ENCODE measurements around the gene SLC35B2. TPM values are rescaled to one million over a fixed set of nuclear protein-coding genes. Genes with fewer than 3 reads are reported as not detected.

Gene SLC35B2
- total and polyA plus RNA-seq, 2 donors (not counting 1 experiment from before 2014, with no cell fraction given), result 88.4 to 89.4 TPM

- H2AFZ ChIP-seq (ENCODE audit: low read length), result no peak overlapping the region
- no peaks in the 10 kb centered on the region for H3K79me2 ChIP-seq (ENCODE audit: control insufficient read depth, insufficient read depth, low read length)
- H4K20me1 ChIP-seq (ENCODE audit: control insufficient read depth, extremely low read depth, insufficient read depth, low read length), result no peaks in the 10 kb centered on the region
- peaks cover 7% of the 10 kb centered on the region for H3K27me3 ChIP-seq (ENCODE audit: control insufficient read depth, insufficient read depth, low read length)
- no peaks in the 10 kb centered on the region for H3K9me3 ChIP-seq (ENCODE audit: control insufficient read depth, insufficient read depth, low read depth, low read length)
- peaks cover 2% of the 10 kb centered on the region for H3K36me3 ChIP-seq (ENCODE audit: control insufficient read depth, insufficient read depth, low read length)
- H3K27ac ChIP-seq (ENCODE audit: insufficient read depth, low read length), result no peak overlapping the region
- H3K4me1 ChIP-seq (ENCODE audit: control insufficient read depth, extremely low read depth, insufficient read depth, low read length), result peaks cover 5% of the 10 kb centered on the region
- H3K9ac ChIP-seq (ENCODE audit: insufficient read depth, low read length), result no peak overlapping the region
- peak in 1 of 2 donors; percentile 7 for DNase-seq (ENCODE audit: low read depth in 2 of 2)
- TF ChIP-seq, protein P1, sequence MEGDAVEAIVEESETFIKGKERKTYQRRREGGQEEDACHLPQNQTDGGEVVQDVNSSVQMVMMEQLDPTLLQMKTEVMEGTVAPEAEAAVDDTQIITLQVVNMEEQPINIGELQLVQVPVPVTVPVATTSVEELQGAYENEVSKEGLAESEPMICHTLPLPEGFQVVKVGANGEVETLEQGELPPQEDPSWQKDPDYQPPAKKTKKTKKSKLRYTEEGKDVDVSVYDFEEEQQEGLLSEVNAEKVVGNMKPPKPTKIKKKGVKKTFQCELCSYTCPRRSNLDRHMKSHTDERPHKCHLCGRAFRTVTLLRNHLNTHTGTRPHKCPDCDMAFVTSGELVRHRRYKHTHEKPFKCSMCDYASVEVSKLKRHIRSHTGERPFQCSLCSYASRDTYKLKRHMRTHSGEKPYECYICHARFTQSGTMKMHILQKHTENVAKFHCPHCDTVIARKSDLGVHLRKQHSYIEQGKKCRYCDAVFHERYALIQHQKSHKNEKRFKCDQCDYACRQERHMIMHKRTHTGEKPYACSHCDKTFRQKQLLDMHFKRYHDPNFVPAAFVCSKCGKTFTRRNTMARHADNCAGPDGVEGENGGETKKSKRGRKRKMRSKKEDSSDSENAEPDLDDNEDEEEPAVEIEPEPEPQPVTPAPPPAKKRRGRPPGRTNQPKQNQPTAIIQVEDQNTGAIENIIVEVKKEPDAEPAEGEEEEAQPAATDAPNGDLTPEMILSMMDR (conservative IDR thresholded peaks at IDR 0.05 in 1 of 2, IDR thresholded peaks at IDR 0.05 in 1 of 2; ENCODE audit: low read depth in 1 of 2, low read length in 2 of 2), result no peak
- TF ChIP-seq EZH2 (IDR thresholded peaks at IDR 0.05; ENCODE audit: low read length, missing control alignments), result no peak
- peak overlapping the region; percentile 99 for H3K4me2 ChIP-seq (ENCODE audit: extremely low read depth, insufficient read depth, low read length)
- H3K4me3 ChIP-seq (replicated peaks in 1 of 4; ENCODE audit: control extremely low read depth in 1 of 4, insufficient read depth in 1 of 4, low read depth in 3 of 4, low read length in 4 of 4), result peak overlapping the region in 2 of 4 experiments; percentile 71 to 86
Measured at GRCh38 chr6:44263354-44264100, 6.2 kb upstream of the SLC35B2 start.

GRCh38 chr6:44262467-44263353 is 5.4 kb upstream of the SLC35B2 start:
- no peak overlapping the region for H3K9ac ChIP-seq (ENCODE audit: insufficient read depth, low read length)
- no peak overlapping the region for H2AFZ ChIP-seq (ENCODE audit: low read length)
- DNase-seq (ENCODE audit: low read depth in 2 of 2), result no peak
- peaks cover 2% of the 10 kb centered on the region for H3K27me3 ChIP-seq (ENCODE audit: control insufficient read depth, insufficient read depth, low read length)
- H3K4me2 ChIP-seq (ENCODE audit: extremely low read depth, insufficient read depth, low read length), result peak overlapping the region; percentile 0
- no peaks in the 10 kb centered on the region for H4K20me1 ChIP-seq (ENCODE audit: control insufficient read depth, extremely low read depth, insufficient read depth, low read length)
- peaks cover 2% of the 10 kb centered on the region for H3K36me3 ChIP-seq (ENCODE audit: control insufficient read depth, insufficient read depth, low read length)
- no peaks in the 10 kb centered on the region for H3K79me2 ChIP-seq (ENCODE audit: control insufficient read depth, insufficient read depth, low read length)
- H3K4me1 ChIP-seq (ENCODE audit: control insufficient read depth, extremely low read depth, insufficient read depth, low read length), result peaks cover 7% of the 10 kb centered on the region
- peak overlapping the region in 2 of 4 experiments; percentile 3 to 86 for H3K4me3 ChIP-seq (replicated peaks in 1 of 4; ENCODE audit: control extremely low read depth in 1 of 4, insufficient read depth in 1 of 4, low read depth in 3 of 4, low read length in 4 of 4)
- H3K27ac ChIP-seq (ENCODE audit: insufficient read depth, low read length), result no peak overlapping the region
- TF ChIP-seq EZH2 (IDR thresholded peaks at IDR 0.05; ENCODE audit: low read length, missing control alignments), result no peak
- TF ChIP-seq, protein P1 (conservative IDR thresholded peaks at IDR 0.05 in 1 of 2, IDR thresholded peaks at IDR 0.05 in 1 of 2; ENCODE audit: low read depth in 1 of 2, low read length in 2 of 2), result no peak
- no peaks in the 10 kb centered on the region for H3K9me3 ChIP-seq (ENCODE audit: control insufficient read depth, insufficient read depth, low read depth, low read length)

DNA sequence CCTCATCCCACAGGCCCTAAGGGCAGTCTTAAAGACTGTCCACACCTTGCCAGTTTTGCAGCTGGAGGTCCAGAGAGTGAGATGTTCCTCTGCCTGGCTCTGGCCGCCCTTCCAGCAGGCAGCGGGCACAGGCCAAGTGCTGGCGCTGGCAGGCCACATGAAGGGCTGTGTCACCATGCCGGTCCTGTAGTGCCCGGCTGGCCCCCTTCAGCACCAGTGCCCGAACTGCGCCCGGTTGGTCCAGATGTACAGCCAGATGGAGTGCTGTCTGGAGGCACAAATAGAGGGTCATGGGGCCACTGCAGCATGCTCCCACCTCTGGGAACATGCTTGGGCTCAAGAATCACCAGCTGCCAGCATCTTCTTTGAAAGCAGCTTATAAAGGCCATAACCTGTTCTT is 4.3 kb upstream of the SLC35B2 start:
- Histone ChIP-seq H3K36me3 (ENCODE audit: control insufficient read depth, insufficient read depth, low read length) (peaks cover 2% of the 10 kb centered on the region), H3K4me3 (replicated peaks in 1 of 4; ENCODE audit: control extremely low read depth in 1 of 4, insufficient read depth in 1 of 4, low read depth in 3 of 4, low read length in 4 of 4) (no peak overlapping the region), H3K79me2 (ENCODE audit: control insufficient read depth, insufficient read depth, low read length) (peaks cover 5% of the 10 kb centered on the region), H2AFZ (ENCODE audit: low read length) (no peak overlapping the region), H3K27ac (ENCODE audit: insufficient read depth, low read length) (no peak overlapping the region), H4K20me1 (ENCODE audit: control insufficient read depth, extremely low read depth, insufficient read depth, low read length) (no peaks in the 10 kb centered on the region), H3K9ac (ENCODE audit: insufficient read depth, low read length) (no peak overlapping the region), H3K4me2 (ENCODE audit: extremely low read depth, insufficient read depth, low read length) (no peak overlapping the region), H3K27me3 (ENCODE audit: control insufficient read depth, insufficient read depth, low read length) (no peaks in the 10 kb centered on the region), H3K4me1 (ENCODE audit: control insufficient read depth, extremely low read depth, insufficient read depth, low read length) (peaks cover 7% of the 10 kb centered on the region), H3K9me3 (ENCODE audit: control insufficient read depth, insufficient read depth, low read depth, low read length) (no peaks in the 10 kb centered on the region)
- no peak for DNase-seq (ENCODE audit: low read depth in 2 of 2)
- no peak for TF ChIP-seq EZH2 (IDR thresholded peaks at IDR 0.05; ENCODE audit: low read length, missing control alignments)
- TF ChIP-seq, protein P1 (conservative IDR thresholded peaks at IDR 0.05 in 1 of 2, IDR thresholded peaks at IDR 0.05 in 1 of 2; ENCODE audit: low read depth in 1 of 2, low read length in 2 of 2), result no peak
